Fibroblast of the aortic adventitia (primary cell): ENCODE results near the gene CEP170B. TPM values are rescaled to one million over a fixed set of nuclear protein-coding genes. Genes with fewer than 3 reads are reported as not detected.

Experiments used
- DNase-seq: peaks from one replicate; pipeline ENCODE4 v3.0.0-alpha.2; 2010; ENCODE audit warnings: low read depth
- H3K4me3 ChIP-seq: 2 replicates; pipeline ENCODE4 v1.5.1; 2011; ENCODE audit warnings: low read depth, mild to moderate bottlenecking, control low read depth, low read length, moderate library complexity
- total RNA-seq: library from RNA; depleted of rRNA; stranded (reverse); fragments of >200 nt; gene quantifications from 2 replicates; pipeline ENCODE4 v1.2.3, GENCODE V29; 2012; ENCODE audit warnings: low replicate concordance
- TF ChIP-seq, protein P1 (sequence below): IDR thresholded peaks from 2 replicates; pipeline ENCODE4 v1.5.1; 2011; ENCODE audit warnings: mild to moderate bottlenecking, low read length, control low read depth, inconsistent platforms; ENCODE audit not compliant: insufficient read depth

The CEP170B gene
- total RNA-seq, 1 donor: 18.2 TPM

GRCh38 chr14:104894331-104895206, 29.5 kb downstream of the CEP170B start:
- no peak for DNase-seq

GRCh38 chr14:104895207-104895785, 30.2 kb downstream of the CEP170B start:
- no peak overlapping the region for H3K4me3 ChIP-seq
- no peak for DNase-seq
- TF ChIP-seq, protein P1, sequence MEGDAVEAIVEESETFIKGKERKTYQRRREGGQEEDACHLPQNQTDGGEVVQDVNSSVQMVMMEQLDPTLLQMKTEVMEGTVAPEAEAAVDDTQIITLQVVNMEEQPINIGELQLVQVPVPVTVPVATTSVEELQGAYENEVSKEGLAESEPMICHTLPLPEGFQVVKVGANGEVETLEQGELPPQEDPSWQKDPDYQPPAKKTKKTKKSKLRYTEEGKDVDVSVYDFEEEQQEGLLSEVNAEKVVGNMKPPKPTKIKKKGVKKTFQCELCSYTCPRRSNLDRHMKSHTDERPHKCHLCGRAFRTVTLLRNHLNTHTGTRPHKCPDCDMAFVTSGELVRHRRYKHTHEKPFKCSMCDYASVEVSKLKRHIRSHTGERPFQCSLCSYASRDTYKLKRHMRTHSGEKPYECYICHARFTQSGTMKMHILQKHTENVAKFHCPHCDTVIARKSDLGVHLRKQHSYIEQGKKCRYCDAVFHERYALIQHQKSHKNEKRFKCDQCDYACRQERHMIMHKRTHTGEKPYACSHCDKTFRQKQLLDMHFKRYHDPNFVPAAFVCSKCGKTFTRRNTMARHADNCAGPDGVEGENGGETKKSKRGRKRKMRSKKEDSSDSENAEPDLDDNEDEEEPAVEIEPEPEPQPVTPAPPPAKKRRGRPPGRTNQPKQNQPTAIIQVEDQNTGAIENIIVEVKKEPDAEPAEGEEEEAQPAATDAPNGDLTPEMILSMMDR: no peak

More at GRCh38 chr14:104894331-104895206, 29.5 kb downstream of the CEP170B start:
- TF ChIP-seq, protein P1: no peak
- H3K4me3 ChIP-seq: no peak overlapping the region

- no peak for DNase-seq
- H3K4me3 ChIP-seq: no peak overlapping the region
- TF ChIP-seq, protein P1: no peak
Observed at GRCh38 chr14:104895786-104896661, 31.0 kb downstream of the CEP170B start.

DNA sequence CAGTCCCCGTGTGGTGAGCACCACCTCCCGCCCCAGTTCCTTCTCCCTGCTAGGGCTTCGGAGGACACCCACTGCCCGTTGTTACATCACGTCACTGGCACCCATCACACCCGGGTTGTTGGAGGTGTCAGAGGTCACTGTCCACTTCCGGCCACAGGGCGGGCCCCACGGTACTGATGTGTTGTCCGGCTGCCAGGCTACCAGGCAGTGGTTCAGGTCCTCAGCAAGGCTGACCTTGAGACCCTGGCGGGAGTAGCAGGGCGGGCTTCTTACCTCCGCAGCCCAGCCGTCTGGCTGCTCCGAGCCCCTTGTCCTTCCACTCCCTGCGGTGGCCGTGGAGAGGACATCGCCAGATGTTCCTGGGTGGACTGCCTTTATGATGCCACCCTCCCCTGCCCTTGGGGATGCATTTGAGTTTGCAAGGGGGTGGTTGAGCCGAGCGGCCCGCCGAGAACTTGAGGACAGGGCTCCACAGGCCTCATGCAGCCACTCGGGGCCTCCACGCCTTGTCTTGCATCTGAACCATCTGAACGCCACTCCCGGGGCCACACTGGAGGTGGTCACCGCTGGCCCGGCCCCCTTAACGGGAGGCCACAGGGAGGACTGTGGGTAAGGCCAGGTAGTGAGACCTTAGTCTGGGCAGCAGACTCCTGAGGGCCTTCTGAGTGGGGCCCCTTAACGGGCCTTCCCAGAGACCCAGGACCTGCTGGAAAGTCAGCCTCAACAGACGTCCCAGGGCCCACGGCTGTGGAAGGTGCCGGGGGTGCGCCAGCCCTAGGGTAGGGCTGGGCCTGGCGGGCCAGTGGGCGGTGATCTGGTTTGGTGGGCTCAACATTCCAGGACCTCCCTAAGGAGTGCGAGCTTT, 32.5 kb downstream of the CEP170B start:
- no peak overlapping the region for H3K4me3 ChIP-seq
- TF ChIP-seq, protein P1: no peak
- DNase-seq: no peak

- no peak overlapping the region for H3K4me3 ChIP-seq
- no peak for DNase-seq
- TF ChIP-seq, protein P1: no peak
Observed at GRCh38 chr14:104898195-104898558, 33.1 kb downstream of the CEP170B start.

GRCh38 chr14:104898870-104899510, 33.9 kb downstream of the CEP170B start:
- peak; percentile 45 for DNase-seq
- H3K4me3 ChIP-seq: no peak overlapping the region
- TF ChIP-seq, protein P1: no peak
